ENCODE results near the gene SMYD3.

DNA sequence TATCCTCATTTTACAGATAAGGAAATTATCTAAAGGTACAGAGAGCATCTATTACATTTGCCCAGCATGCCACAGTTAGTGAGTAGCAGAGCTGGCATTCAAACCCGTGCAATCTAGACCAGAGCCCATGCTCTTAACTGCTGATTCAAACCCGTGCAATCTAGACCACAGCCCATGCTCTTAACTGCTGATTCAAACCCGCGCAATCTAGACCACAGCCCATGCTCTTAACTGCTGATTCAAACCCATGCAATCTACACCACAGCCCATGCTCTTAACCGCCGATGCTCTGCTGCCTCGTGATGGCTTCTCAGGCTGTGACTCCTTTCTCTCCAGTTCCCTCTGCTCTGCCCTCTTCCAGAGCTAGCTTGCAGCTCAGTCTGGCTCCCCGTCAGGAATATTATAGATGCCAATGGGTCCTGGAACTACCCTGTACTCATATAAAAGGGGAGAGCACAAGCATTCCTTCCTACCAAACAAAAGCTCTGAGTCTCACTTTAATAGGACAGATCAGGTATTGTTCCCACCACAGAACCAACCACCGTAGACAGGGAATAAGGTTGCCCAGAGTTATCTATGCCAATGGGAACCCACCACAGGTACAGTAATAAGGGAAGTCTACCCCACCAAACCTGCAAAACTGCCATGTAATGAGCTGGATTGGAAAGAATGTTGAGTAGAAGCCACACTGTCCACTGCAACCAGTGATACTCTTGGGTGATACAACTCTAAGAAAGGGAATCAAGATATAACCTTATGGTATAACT, 78.4 kb downstream of the SMYD3 start:
- TF ChIP-seq, protein P1, sequence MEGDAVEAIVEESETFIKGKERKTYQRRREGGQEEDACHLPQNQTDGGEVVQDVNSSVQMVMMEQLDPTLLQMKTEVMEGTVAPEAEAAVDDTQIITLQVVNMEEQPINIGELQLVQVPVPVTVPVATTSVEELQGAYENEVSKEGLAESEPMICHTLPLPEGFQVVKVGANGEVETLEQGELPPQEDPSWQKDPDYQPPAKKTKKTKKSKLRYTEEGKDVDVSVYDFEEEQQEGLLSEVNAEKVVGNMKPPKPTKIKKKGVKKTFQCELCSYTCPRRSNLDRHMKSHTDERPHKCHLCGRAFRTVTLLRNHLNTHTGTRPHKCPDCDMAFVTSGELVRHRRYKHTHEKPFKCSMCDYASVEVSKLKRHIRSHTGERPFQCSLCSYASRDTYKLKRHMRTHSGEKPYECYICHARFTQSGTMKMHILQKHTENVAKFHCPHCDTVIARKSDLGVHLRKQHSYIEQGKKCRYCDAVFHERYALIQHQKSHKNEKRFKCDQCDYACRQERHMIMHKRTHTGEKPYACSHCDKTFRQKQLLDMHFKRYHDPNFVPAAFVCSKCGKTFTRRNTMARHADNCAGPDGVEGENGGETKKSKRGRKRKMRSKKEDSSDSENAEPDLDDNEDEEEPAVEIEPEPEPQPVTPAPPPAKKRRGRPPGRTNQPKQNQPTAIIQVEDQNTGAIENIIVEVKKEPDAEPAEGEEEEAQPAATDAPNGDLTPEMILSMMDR (IDR thresholded peaks at IDR 0.05; ENCODE audit: poor library complexity): no peak
- TF ChIP-seq EZH2 (IDR thresholded peaks at IDR 0.05; ENCODE audit: borderline replicate concordance): no peak

Data from hepatocyte (in vitro differentiated cells).